ENCODE data around the gene NIM1K.

DNA sequence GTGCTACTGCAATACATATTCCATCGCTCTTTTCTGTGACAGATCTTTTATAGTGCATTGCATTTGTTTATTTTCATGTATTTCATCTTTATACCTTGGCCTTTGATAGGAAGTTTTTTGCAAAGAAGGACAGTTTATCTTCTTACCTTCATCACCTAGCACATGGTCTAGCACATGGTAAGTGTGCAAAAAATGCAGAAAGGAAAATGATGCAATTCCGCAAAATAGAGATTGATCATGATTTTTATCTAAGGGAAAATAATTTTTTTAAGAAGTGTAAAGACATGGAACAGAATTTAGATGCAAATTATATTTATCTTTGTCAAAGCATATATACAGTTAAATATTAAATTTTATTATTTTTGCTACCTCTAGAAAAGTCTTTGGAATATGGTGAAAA is 19.2 kb upstream of the NIM1K start:
- no peak for TF ChIP-seq POLR2A (IDR thresholded peaks at IDR 0.05; ENCODE audit: low read length)
- no peak for TF ChIP-seq GATA1 (IDR thresholded peaks at IDR 0.05; ENCODE audit: low read depth, low read length)
